CD4-positive, alpha-beta memory T cell (primary cell): ENCODE measurements around the gene HOXB5. TPM values are rescaled to one million over a fixed set of nuclear protein-coding genes. Genes with fewer than 3 reads are reported as not detected.
A peak's percentile ranks its signal among the peaks of the same experiment; 100 is the strongest.

Experiments
- CTCF ChIA-PET: fragments of 350-600 bp; sonication (Branson Sonifier 250); formaldehyde crosslinking; loops from one replicate; lab custom pipeline; 2021; ENCODE audit warnings: inconsistent platforms; ENCODE audit not compliant: partially characterized antibody; lab: Charles Lee
- POLR2A ChIA-PET: fragments of 350-600 bp; sonication (Branson Sonifier 250); formaldehyde crosslinking; loops from one replicate; lab custom pipeline; 2021; ENCODE audit not compliant: partially characterized antibody; lab: Charles Lee
- DNase-seq, 5 donors: peaks; one replicate each; pipeline versions ENCODE4 v3.0.0 to v3.0.0-alpha.2; 2020 to 2022; ENCODE audit warnings: mixed read lengths in 1 of 5
- H3K27ac ChIP-seq: one replicate; pipeline ENCODE4 v1.7.0; 2013; ENCODE audit warnings: low read depth, low read length
- H3K27me3 ChIP-seq: 2 replicates; pipeline ENCODE4 v1.7.0; 2013; ENCODE audit warnings: mild to moderate bottlenecking, low read length, moderate library complexity; ENCODE audit not compliant: insufficient read depth
- H3K36me3 ChIP-seq: 2 replicates; pipeline ENCODE4 v1.7.0; 2013; ENCODE audit warnings: mild to moderate bottlenecking, low read length, moderate library complexity; ENCODE audit not compliant: insufficient read depth
- H3K4me1 ChIP-seq: 2 replicates; pipeline ENCODE4 v1.7.0; 2013; ENCODE audit warnings: mild to moderate bottlenecking, low read length, moderate library complexity; ENCODE audit not compliant: insufficient read depth
- H3K4me3 ChIP-seq, 2 donors: one replicate each; pipeline ENCODE4 v1.7.0; 2013; ENCODE audit warnings: low read length in 2 of 2, mild to moderate bottlenecking in 1 of 2
- H3K9me3 ChIP-seq, 2 donors: one replicate each; pipeline ENCODE4 v1.7.0; 2013; ENCODE audit warnings: low read length in 2 of 2, control low read depth in 1 of 2; ENCODE audit not compliant: control insufficient read depth in 1 of 2
- H3K27ac Mint-ChIP-seq, 7 donors: one replicate each; pipeline ENCODE4 v1.8.0; 2020 to 2021; ENCODE audit warnings: mixed read lengths in 7 of 7, mild to moderate bottlenecking in 6 of 7, inconsistent platforms in 3 of 7, moderate library complexity in 3 of 7
- H3K27me3 Mint-ChIP-seq, 2 donors: one replicate each; pipeline ENCODE4 v1.8.0; 2020 to 2021; ENCODE audit warnings: mixed read lengths in 2 of 2
- H3K36me3 Mint-ChIP-seq, 2 donors: one replicate each; pipeline ENCODE4 v1.8.0; 2020 to 2021; ENCODE audit warnings: mixed read lengths in 2 of 2, inconsistent platforms in 1 of 2, mild to moderate bottlenecking in 1 of 2
- H3K4me1 Mint-ChIP-seq, 4 donors: one replicate each; pipeline ENCODE4 v1.8.0; 2020 to 2021; ENCODE audit warnings: mixed read lengths in 4 of 4, mild to moderate bottlenecking in 1 of 4
- H3K4me3 Mint-ChIP-seq, 8 donors: one replicate each; pipeline ENCODE4 v1.8.0; 2020 to 2021; ENCODE audit warnings: mixed read lengths in 8 of 8, mild to moderate bottlenecking in 7 of 8, moderate library complexity in 6 of 8, inconsistent platforms in 3 of 8
- H3K9me3 Mint-ChIP-seq, 8 donors: one replicate each; pipeline ENCODE4 v1.8.0; 2020 to 2021; ENCODE audit warnings: mixed read lengths in 8 of 8, mild to moderate bottlenecking in 5 of 8, inconsistent platforms in 3 of 8, moderate library complexity in 1 of 8
- intact Hi-C: fragments of 100-400 bp; cut with micrococcal nuclease; formaldehyde crosslinking; loops from one replicate; pipeline ENCODE4 v1.15.1; 2023
- polyA plus RNA-seq, 2 donors: library from polyadenylated mRNA; unstranded; fragments of 300-500 nt; fragmentation: Illumina TruSeq; gene quantifications; one replicate each; pipeline ENCODE4 v1.2.3, GENCODE V29; 2021
- total RNA-seq, 2 experiments: library from RNA; stranded (reverse); gene quantifications; one replicate each; pipeline ENCODE4 v1.2.3, GENCODE V29; 2021

Gene HOXB5
- total and polyA plus RNA-seq, 4 experiments from 2014 or later: not detected

GRCh38 chr17:48618256-48618896 lies 24.8 kb upstream of the HOXB5 start:
- DNase-seq: peak; percentile 73 to 84 (median 77)
- Histone ChIP-seq H3K4me3 (no peak overlapping the region), H3K36me3 (no peaks in the 10 kb centered on the region), H3K4me1 (peaks cover 35% of the 10 kb centered on the region), H3K9me3 (no peaks in the 10 kb centered on the region), H3K27ac (no peak overlapping the region), H3K27me3 (peaks cover 89% of the 10 kb centered on the region)
- Mint-ChIP-seq H3K27me3 (peaks cover 71 to 83% of the 10 kb centered on the region in 2 donors), H3K27ac (peak overlapping the region in 4 of 7 donors; percentile 75 to 91 (median 80)), H3K4me3 (peak overlapping the region in 6 of 8 donors; percentile 16 to 59 (median 35)), H3K4me1 (peaks cover 17 to 59% (median 30%) of the 10 kb centered on the region in 4 donors), H3K9me3 (peaks cover 0 to 6% (median 0%) of the 10 kb centered on the region in 8 donors), H3K36me3 (no peaks in the 10 kb centered on the region)
- intact Hi-C loops: loop anchor here (1.0 to 2.0 kb wide), 6 partner anchors 282 to 842 kb away; no protein-coding TSS in a partner anchor
- ChIA-PET POLR2A (interaction anchor here (1.0 to 1.3 kb wide), 2 partner anchors 9 to 19 kb away, joined by 3 to 4 read pairs; no protein-coding TSS in a partner anchor), CTCF (interaction anchor here (0.5 to 3.2 kb wide), 30 partner anchors 11 to 734 kb away, joined by 3 to 27 read pairs (median 4); partner anchors contain the start of gene HOXB5)

GRCh38 chr17:48617471-48618255 lies 24.1 kb upstream of the HOXB5 start:
- ChIA-PET POLR2A (interaction anchor here (1.0 to 1.3 kb wide), 3 partner anchors 9 to 19 kb away, joined by 3 to 4 read pairs (median 4); no protein-coding TSS in a partner anchor), CTCF (interaction anchor here (0.8 to 3.2 kb wide), 18 partner anchors 11 to 591 kb away, joined by 3 to 27 read pairs (median 5); partner anchors contain the start of gene HOXB5)
- Mint-ChIP-seq H3K4me3 (peak overlapping the region in 3 of 8 donors; percentile 25 to 59 (median 48)), H3K9me3 (peaks cover 0 to 6% (median 0%) of the 10 kb centered on the region in 8 donors), H3K27me3 (peaks cover 67 to 81% of the 10 kb centered on the region in 2 donors), H3K36me3 (no peaks in the 10 kb centered on the region), H3K4me1 (peaks cover 20 to 64% (median 34%) of the 10 kb centered on the region in 4 donors), H3K27ac (peak overlapping the region in 3 of 7 donors; percentile 43 to 81 (median 75))
- intact Hi-C loops: loop anchor here (1.0 to 2.0 kb wide), 6 partner anchors 281 to 841 kb away; no protein-coding TSS in a partner anchor
- H3K4me3 ChIP-seq: no peak overlapping the region
- DNase-seq: no peak
- H3K4me1 ChIP-seq: peaks cover 40% of the 10 kb centered on the region
- no peak overlapping the region for H3K27ac ChIP-seq
- no peaks in the 10 kb centered on the region for H3K9me3 ChIP-seq
- H3K27me3 ChIP-seq: peaks cover 88% of the 10 kb centered on the region
- H3K36me3 ChIP-seq: no peaks in the 10 kb centered on the region

GRCh38 chr17:48616717-48617470 lies 23.3 kb upstream of the HOXB5 start:
- H3K4me1 ChIP-seq: peaks cover 46% of the 10 kb centered on the region
- Mint-ChIP-seq H3K4me3 (peak overlapping the region in 3 of 8 donors; percentile 1 to 35 (median 31)), H3K27me3 (peaks cover 65 to 77% of the 10 kb centered on the region in 2 donors), H3K27ac (peak overlapping the region in 3 of 7 donors; percentile 31 to 81 (median 43)), H3K4me1 (peaks cover 26 to 64% (median 39%) of the 10 kb centered on the region in 4 donors), H3K9me3 (peaks cover 0 to 6% (median 0%) of the 10 kb centered on the region in 8 donors), H3K36me3 (no peaks in the 10 kb centered on the region)
- H3K4me3 ChIP-seq: no peak overlapping the region
- CTCF ChIA-PET: interaction anchor here (1.0 to 3.2 kb wide), 6 partner anchors 12 to 590 kb away, joined by 3 to 26 read pairs (median 12); no protein-coding TSS in a partner anchor
- DNase-seq: no peak
- H3K27ac ChIP-seq: no peak overlapping the region
- peaks cover 88% of the 10 kb centered on the region for H3K27me3 ChIP-seq
- no peaks in the 10 kb centered on the region for H3K36me3 ChIP-seq
- H3K9me3 ChIP-seq: no peaks in the 10 kb centered on the region
- intact Hi-C loops: no loop called here
- POLR2A ChIA-PET: interaction anchor here (1.2 kb wide), 1 partner anchor 8 kb away, joined by 4 read pairs; no protein-coding TSS in a partner anchor

- CTCF ChIA-PET: interaction anchor here (1.1 to 3.9 kb wide), 6 partner anchors 7 to 588 kb away, joined by 3 to 16 read pairs (median 4); partner anchors contain the start of gene HOXB5
- no peaks in the 10 kb centered on the region for H3K36me3 ChIP-seq
- H3K27ac Mint-ChIP-seq: peak overlapping the region in 3 of 7 donors; percentile 31 to 57 (median 43)
- no peaks in the 10 kb centered on the region for H3K9me3 ChIP-seq
- no peak for DNase-seq
- intact Hi-C loops: no loop called here
- H3K36me3 Mint-ChIP-seq: no peaks in the 10 kb centered on the region
- peaks cover 86% of the 10 kb centered on the region for H3K27me3 ChIP-seq
- H3K4me1 ChIP-seq: peaks cover 54% of the 10 kb centered on the region
- H3K9me3 Mint-ChIP-seq: peaks cover 0 to 6% (median 0%) of the 10 kb centered on the region in 8 donors
- no peak overlapping the region for H3K4me3 ChIP-seq
- H3K27ac ChIP-seq: no peak overlapping the region
- POLR2A ChIA-PET: no interaction called here
- peaks cover 61 to 78% of the 10 kb centered on the region in 2 donors for H3K27me3 Mint-ChIP-seq
- H3K4me3 Mint-ChIP-seq: peak overlapping the region in 2 of 8 donors; percentile 43 to 49
- peaks cover 31 to 72% (median 44%) of the 10 kb centered on the region in 4 donors for H3K4me1 Mint-ChIP-seq
These were observed 22.6 kb upstream of the HOXB5 start for GRCh38 chr17:48615963-48616716.

- H3K27me3 ChIP-seq: peaks cover 80% of the 10 kb centered on the region
- H3K27me3 Mint-ChIP-seq: peaks cover 55 to 74% of the 10 kb centered on the region in 2 donors
These were observed 21.7 kb upstream of the HOXB5 start, which contains the start of gene HOXB8 for GRCh38 chr17:48615047-48615962. Gene HOXB8, minus strand, starts transcription at chr17:48615292. Its CDS starts 588 bp downstream, at chr17:48614704.

More at GRCh38 chr17:48615047-48615962, 21.7 kb upstream of the HOXB5 start, which contains the start of gene HOXB8:
- ChIA-PET POLR2A (interaction anchor here (1.3 kb wide), 2 partner anchors 8 to 10 kb away, joined by 5 to 6 read pairs; no protein-coding TSS in a partner anchor), CTCF (interaction anchor here (0.9 to 3.9 kb wide), 8 partner anchors 8 to 587 kb away, joined by 3 to 16 read pairs (median 4); partner anchors contain the start of genes HOXB5 and HOXB9)
- Mint-ChIP-seq H3K4me1 (peaks cover 34 to 78% (median 49%) of the 10 kb centered on the region in 4 donors), H3K4me3 (peak within 1 kb of the TSS in 7 of 8 donors; percentile 46 to 80 (median 63)), H3K9me3 (peaks cover 0 to 6% (median 0%) of the 10 kb centered on the region in 8 donors), H3K36me3 (peaks cover 0 to 6% of the 10 kb centered on the region in 2 donors), H3K27ac (peak within 1 kb of the TSS in 4 of 7 donors; percentile 43 to 82 (median 52))
- Histone ChIP-seq H3K4me1 (peaks cover 61% of the 10 kb centered on the region), H3K4me3 (peak within 1 kb of the TSS in 1 of 2 donors; percentile 20), H3K9me3 (no peaks in the 10 kb centered on the region), H3K36me3 (no peaks in the 10 kb centered on the region), H3K27ac (no peak within 1 kb of the TSS)
- intact Hi-C loops: no loop called here
- no peak for DNase-seq
